HG03103 (cell line): ENCODE data around the gene LYSMD2.
"Not testable (repeated sequence)": the region's sequence is repeated elsewhere in the genome, so short reads cannot be mapped to it uniquely, and the experiment has no call there.

Source experiments
- ATAC-seq: cut with Tn5 transposase; IDR thresholded peaks from one replicate; pipeline ENCODE4 v1.9.1; 2021; ENCODE audit warnings: low read depth; ENCODE audit not compliant: unreplicated experiment

The LYSMD2 gene

GRCh38 chr15:51737522-51738305 lies at the start of gene LYSMD2:
TSS of gene LYSMD2 (minus strand) at chr15:51737655. CDS start at chr15:51737622, 33 bp downstream.
- ATAC-seq, result peak; percentile 32

GRCh38 chr15:51787130-51787529 lies 49.7 kb upstream of the LYSMD2 start:
- ATAC-seq, result not testable (repeated sequence)

GRCh38 chr15:51783967-51784366 lies 46.5 kb upstream of the LYSMD2 start:
- ATAC-seq, result no peak

GRCh38 chr15:51782357-51782896 lies 45.0 kb upstream of the LYSMD2 start:
- no peak for ATAC-seq

- ATAC-seq, result no peak
These were observed 44.1 kb upstream of the LYSMD2 start for GRCh38 chr15:51781506-51781905.

- no peak for ATAC-seq
These were observed 43.2 kb upstream of the LYSMD2 start for GRCh38 chr15:51780636-51781035.

- no peak for ATAC-seq
These were observed 39.6 kb upstream of the LYSMD2 start for GRCh38 chr15:51776952-51777569.

- no peak for ATAC-seq
These were observed 38.7 kb upstream of the LYSMD2 start for GRCh38 chr15:51775967-51776816.

GRCh38 chr15:51774916-51775315 lies 37.5 kb upstream of the LYSMD2 start:
- no peak for ATAC-seq

GRCh38 chr15:51771773-51772172 lies 34.3 kb upstream of the LYSMD2 start:
- ATAC-seq, result no peak

GRCh38 chr15:51770902-51771301 lies 33.4 kb upstream of the LYSMD2 start:
- ATAC-seq, result no peak

- no peak for ATAC-seq
These were observed 30.6 kb upstream of the LYSMD2 start for GRCh38 chr15:51768018-51768417.

GRCh38 chr15:51766341-51766740 lies 28.9 kb upstream of the LYSMD2 start:
- no peak for ATAC-seq

GRCh38 chr15:51765751-51766150 lies 28.3 kb upstream of the LYSMD2 start:
- ATAC-seq, result no peak

GRCh38 chr15:51760805-51761204 lies 23.4 kb upstream of the LYSMD2 start:
- ATAC-seq, result no peak

- ATAC-seq, result no peak
These were observed 22.2 kb upstream of the LYSMD2 start for GRCh38 chr15:51759557-51760070.

- no peak for ATAC-seq
These were observed 21.2 kb upstream of the LYSMD2 start for GRCh38 chr15:51758645-51759044.

GRCh38 chr15:51757450-51757849 lies 20.0 kb upstream of the LYSMD2 start:
- no peak for ATAC-seq

GRCh38 chr15:51756482-51756881 lies 19.0 kb upstream of the LYSMD2 start:
- ATAC-seq, result no peak

- ATAC-seq, result no peak
These were observed 18.3 kb upstream of the LYSMD2 start for GRCh38 chr15:51755790-51756189.

GRCh38 chr15:51754267-51754666 lies 16.8 kb upstream of the LYSMD2 start:
- ATAC-seq, result no peak
